GM12878 (cell line): ENCODE measurements around the gene GNGT2. TPM values are rescaled to one million over a fixed set of nuclear protein-coding genes. Genes with fewer than 3 reads are reported as not detected.
A peak's percentile ranks its signal among the peaks of the same experiment; 100 is the strongest.

Source experiments
- BACH1 ChIP-seq: fragments of 450-650 bp; IDR thresholded peaks from 2 replicates; pipeline ENCODE4 v1.6.1; 2017; ENCODE audit warnings: mild to moderate bottlenecking, borderline replicate concordance
- CUX1 ChIP-seq: IDR thresholded peaks from 2 replicates; pipeline ENCODE4 v1.6.1; 2012; ENCODE audit warnings: improper control_type of control experiment, low read depth, low read length; ENCODE audit not compliant: insufficient replicate concordance
- DPF2 ChIP-seq: fragments of 450-650 bp; IDR thresholded peaks from 2 replicates; pipeline ENCODE4 v1.6.1; 2017; ENCODE audit warnings: mild to moderate bottlenecking
- HDAC6 ChIP-seq: fragments of 200-600 bp; sonication (generic); IDR thresholded peaks from one replicate; pipeline ENCODE4 v1.8.0; 2017; ENCODE audit warnings: antibody characterized with exemption; ENCODE audit not compliant: unreplicated experiment
- IRF4 ChIP-seq: IDR thresholded peaks from 2 replicates; pipeline ENCODE4 v1.6.1; 2011; ENCODE audit warnings: low read depth, low read length
- MYC ChIP-seq: IDR thresholded peaks from 2 replicates; pipeline ENCODE4 v1.6.1; 2011; ENCODE audit warnings: mild to moderate bottlenecking, low read length, moderate library complexity, inconsistent platforms; ENCODE audit not compliant: insufficient read depth, insufficient replicate concordance, insufficient read length, severe bottlenecking
- NFXL1 ChIP-seq: fragments of 450-650 bp; IDR thresholded peaks from 2 replicates; pipeline ENCODE4 v1.6.1; 2017; ENCODE audit warnings: antibody characterized with exemption, mild to moderate bottlenecking, borderline replicate concordance
- PKNOX1 ChIP-seq: fragments of 450-650 bp; IDR thresholded peaks from 2 replicates; pipeline ENCODE4 v1.6.1; 2016; ENCODE audit warnings: mild to moderate bottlenecking
- POLR2AphosphoS5 ChIP-seq: IDR thresholded peaks from 2 replicates; pipeline ENCODE4 v1.6.1; 2011; ENCODE audit warnings: mild to moderate bottlenecking, low read length, inconsistent platforms
- RFX5 ChIP-seq: IDR thresholded peaks from 2 replicates; pipeline ENCODE4 v1.6.1; 2011; ENCODE audit warnings: low read depth, low read length, improper control_type of control experiment
- SIX5 ChIP-seq: IDR thresholded peaks from 2 replicates; pipeline ENCODE4 v1.6.1; 2011; ENCODE audit warnings: mild to moderate bottlenecking, low read depth, low read length, moderate library complexity; ENCODE audit not compliant: severe bottlenecking
- SMC3 ChIP-seq: IDR thresholded peaks from 2 replicates; pipeline ENCODE4 v1.6.1; 2011; ENCODE audit warnings: low read length, improper control_type of control experiment, borderline replicate concordance
- SRF ChIP-seq, 2 experiments: IDR thresholded peaks; 2 replicates each; pipeline ENCODE4 v1.6.1; 2011; ENCODE audit warnings: low read depth in 2 of 2, low read length in 2 of 2, mild to moderate bottlenecking in 1 of 2, moderate library complexity in 1 of 2
- ZSCAN29 ChIP-seq: fragments of 450-650 bp; IDR thresholded peaks from 2 replicates; pipeline ENCODE4 v1.6.1; 2017; ENCODE audit warnings: mild to moderate bottlenecking, moderate library complexity
- polyA plus RNA-seq, 11 experiments: library from polyadenylated mRNA; depleted of rRNA in 4 of 11; unstranded in 6 of 11; stranded (reverse) in 5 of 11; fragments of >200 nt; fragmentation: Nextera tagmentation in 4 of 11; fragmentation: Illumina TruSeq in 1 of 11; extraction: Ambion mirVana in 4 of 11; extraction: Trizol in 1 of 11; gene quantifications; 1 replicate in 1 of 11; 2 replicates in 10 of 11; pipeline versions ENCODE4 v1.2.1 to v1.2.3, GENCODE V29; 2011 to 2016; ENCODE audit warnings: inconsistent platforms in 2 of 11, missing spikeins in 2 of 11, low read depth in 1 of 11
- total RNA-seq, 4 experiments: library from RNA; depleted of rRNA in 3 of 4; stranded (reverse); fragments of >200 nt in 3 of 4; fragmentation: Illumina TruSeq in 1 of 4; extraction: Trizol in 1 of 4; gene quantifications; 2 replicates each; pipeline versions ENCODE4 v1.2.1 to v1.2.3, GENCODE V29; 2013 to 2021
- TF ChIP-seq, protein P1 (sequence below): fragments of 450-650 bp; IDR thresholded peaks from 2 replicates; pipeline ENCODE4 v1.6.1; 2017; ENCODE audit warnings: low read depth, mild to moderate bottlenecking, moderate library complexity
- TF ChIP-seq, protein P2 (sequence below): fragments of 450-650 bp; formaldehyde crosslinking; IDR thresholded peaks from 2 replicates; pipeline ENCODE4 v1.4.0; 2020; ENCODE audit warnings: mild to moderate bottlenecking, moderate library complexity

Gene GNGT2
- total and polyA plus RNA-seq, 10 of the 15 experiments (the other 5 are each of a cell fraction or from before 2014, with no cell fraction given): 15.3 to 60.4 (median 32.0) TPM

DNA sequence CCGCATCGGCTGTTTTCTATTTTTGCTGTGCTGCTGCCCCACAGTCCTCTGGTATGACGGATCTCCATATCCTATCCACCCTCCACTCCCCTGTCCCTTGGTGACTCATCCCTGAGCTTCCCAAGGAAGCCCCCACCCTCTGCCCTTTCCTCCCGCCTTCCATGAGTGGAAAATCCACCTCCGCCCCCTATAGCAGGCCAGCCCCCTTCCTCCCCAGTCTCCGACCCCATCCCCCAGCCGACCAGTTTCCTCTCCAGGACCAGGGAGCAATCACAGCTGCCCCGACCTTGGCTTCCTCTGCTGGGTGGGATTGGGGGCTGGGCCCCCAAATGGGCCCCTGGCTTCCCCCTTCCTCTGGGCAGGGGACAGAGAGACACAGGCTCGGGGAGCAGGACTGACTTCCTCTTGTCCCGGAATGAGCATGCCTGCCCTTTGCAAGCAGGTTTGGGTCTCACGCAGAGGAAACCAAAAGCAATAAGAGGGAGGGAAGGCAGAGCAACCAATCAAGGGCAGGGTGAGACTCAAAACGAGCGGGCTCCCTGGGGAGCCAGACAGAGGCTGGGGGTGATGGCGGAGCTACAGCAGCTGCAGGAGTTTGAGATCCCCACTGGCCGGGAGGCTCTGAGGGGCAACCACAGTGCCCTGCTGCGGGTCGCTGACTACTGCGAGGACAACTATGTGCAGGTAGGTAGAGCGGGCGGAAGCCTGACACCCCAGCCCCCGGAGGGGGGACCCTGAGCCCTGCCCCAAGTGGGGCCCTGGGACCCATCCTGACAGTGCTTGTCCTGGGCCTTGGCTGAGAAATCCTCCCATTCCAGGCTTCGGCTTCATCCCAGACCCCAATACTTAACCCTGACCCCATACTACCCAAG is at the start of gene GNGT2, which contains the start of gene ABI3 (continued):
- no peak for TF ChIP-seq ZSCAN29
- no peak for TF ChIP-seq HDAC6
- no peak for TF ChIP-seq PKNOX1
- no peak for TF ChIP-seq NFXL1
- no peak for TF ChIP-seq SIX5
- TF ChIP-seq RFX5: no peak
- TF ChIP-seq MYC: no peak
- TF ChIP-seq SRF (IDR thresholded peaks at IDR 0.05; ENCODE audit: low read depth in 2 of 2, low read length in 2 of 2): peak in 1 of 2 experiments; percentile 14; a peak in 1 of 4 replicates
- TF ChIP-seq, protein P1, sequence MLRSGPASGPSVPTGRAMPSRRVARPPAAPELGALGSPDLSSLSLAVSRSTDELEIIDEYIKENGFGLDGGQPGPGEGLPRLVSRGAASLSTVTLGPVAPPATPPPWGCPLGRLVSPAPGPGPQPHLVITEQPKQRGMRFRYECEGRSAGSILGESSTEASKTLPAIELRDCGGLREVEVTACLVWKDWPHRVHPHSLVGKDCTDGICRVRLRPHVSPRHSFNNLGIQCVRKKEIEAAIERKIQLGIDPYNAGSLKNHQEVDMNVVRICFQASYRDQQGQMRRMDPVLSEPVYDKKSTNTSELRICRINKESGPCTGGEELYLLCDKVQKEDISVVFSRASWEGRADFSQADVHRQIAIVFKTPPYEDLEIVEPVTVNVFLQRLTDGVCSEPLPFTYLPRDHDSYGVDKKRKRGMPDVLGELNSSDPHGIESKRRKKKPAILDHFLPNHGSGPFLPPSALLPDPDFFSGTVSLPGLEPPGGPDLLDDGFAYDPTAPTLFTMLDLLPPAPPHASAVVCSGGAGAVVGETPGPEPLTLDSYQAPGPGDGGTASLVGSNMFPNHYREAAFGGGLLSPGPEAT: peak; percentile 66
- peak; percentile 97 for TF ChIP-seq POLR2AphosphoS5
- peak; percentile 64 for TF ChIP-seq CUX1
- TF ChIP-seq SMC3: 0 out of 2 replicates have a peak, but pooled peaks have one; percentile 15
- TF ChIP-seq, protein P2, sequence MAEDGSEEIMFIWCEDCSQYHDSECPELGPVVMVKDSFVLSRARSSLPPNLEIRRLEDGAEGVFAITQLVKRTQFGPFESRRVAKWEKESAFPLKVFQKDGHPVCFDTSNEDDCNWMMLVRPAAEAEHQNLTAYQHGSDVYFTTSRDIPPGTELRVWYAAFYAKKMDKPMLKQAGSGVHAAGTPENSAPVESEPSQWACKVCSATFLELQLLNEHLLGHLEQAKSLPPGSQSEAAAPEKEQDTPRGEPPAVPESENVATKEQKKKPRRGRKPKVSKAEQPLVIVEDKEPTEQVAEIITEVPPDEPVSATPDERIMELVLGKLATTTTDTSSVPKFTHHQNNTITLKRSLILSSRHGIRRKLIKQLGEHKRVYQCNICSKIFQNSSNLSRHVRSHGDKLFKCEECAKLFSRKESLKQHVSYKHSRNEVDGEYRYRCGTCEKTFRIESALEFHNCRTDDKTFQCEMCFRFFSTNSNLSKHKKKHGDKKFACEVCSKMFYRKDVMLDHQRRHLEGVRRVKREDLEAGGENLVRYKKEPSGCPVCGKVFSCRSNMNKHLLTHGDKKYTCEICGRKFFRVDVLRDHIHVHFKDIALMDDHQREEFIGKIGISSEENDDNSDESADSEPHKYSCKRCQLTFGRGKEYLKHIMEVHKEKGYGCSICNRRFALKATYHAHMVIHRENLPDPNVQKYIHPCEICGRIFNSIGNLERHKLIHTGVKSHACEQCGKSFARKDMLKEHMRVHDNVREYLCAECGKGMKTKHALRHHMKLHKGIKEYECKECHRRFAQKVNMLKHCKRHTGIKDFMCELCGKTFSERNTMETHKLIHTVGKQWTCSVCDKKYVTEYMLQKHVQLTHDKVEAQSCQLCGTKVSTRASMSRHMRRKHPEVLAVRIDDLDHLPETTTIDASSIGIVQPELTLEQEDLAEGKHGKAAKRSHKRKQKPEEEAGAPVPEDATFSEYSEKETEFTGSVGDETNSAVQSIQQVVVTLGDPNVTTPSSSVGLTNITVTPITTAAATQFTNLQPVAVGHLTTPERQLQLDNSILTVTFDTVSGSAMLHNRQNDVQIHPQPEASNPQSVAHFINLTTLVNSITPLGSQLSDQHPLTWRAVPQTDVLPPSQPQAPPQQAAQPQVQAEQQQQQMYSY (CRISPR knock-in tag): no peak
- TF ChIP-seq IRF4: peak; percentile 45; the same call in 1 of the 2 replicates
- peak; percentile 85 for TF ChIP-seq BACH1
- TF ChIP-seq DPF2: peak; percentile 39; the same call in 1 of the 2 replicates
